Activated CD4-positive, alpha-beta T cell treated with anti-CD3 and anti-CD28 coated beads for 4 hours (primary cell): ENCODE measurements around the gene ITGB5.

Experiments used
- DNase-seq, 2 donors: peaks; one replicate each; pipeline ENCODE4 v3.0.0-alpha.2; 2020

The ITGB5 gene

DNA sequence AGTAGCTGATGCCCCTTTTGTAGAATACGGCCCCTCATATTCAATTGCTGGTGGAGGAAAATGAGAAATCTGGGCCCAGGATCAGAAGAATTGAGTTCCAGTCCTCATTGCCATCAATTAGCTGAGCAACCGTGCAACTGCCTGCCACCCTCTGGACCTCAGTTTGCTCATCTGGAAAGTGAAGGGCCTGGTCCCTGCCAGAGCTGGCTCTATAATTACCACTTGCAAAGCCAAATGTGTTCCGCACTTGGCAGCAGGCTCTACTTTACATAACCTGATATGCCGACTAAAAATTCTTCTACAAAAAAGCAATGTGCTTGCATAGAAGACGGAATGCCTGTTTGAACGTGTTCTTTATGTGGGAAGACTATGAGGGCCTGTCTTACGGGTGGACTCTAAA is 8.6 kb upstream of the ITGB5 start:
- no peak for DNase-seq

DNA sequence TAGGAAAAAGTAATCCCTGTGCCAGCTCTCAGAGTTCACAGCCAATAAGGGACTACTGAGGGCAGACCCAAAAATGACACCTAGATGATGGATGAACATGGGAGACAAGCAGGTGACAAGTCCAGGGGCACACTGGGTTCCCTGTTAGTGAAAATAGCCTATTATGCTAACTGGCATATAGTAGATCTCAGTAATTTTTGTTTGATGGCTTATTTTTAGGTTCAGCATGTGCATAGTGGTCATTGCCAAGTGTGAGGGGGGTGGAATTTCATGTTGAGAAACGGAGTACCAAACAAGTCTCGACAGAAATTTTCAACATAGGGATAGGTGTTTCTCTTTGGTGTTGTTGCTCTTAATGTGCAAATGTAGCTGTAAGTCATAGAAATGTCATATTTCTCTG is 6.4 kb upstream of the ITGB5 start:
- no peak for DNase-seq

DNA sequence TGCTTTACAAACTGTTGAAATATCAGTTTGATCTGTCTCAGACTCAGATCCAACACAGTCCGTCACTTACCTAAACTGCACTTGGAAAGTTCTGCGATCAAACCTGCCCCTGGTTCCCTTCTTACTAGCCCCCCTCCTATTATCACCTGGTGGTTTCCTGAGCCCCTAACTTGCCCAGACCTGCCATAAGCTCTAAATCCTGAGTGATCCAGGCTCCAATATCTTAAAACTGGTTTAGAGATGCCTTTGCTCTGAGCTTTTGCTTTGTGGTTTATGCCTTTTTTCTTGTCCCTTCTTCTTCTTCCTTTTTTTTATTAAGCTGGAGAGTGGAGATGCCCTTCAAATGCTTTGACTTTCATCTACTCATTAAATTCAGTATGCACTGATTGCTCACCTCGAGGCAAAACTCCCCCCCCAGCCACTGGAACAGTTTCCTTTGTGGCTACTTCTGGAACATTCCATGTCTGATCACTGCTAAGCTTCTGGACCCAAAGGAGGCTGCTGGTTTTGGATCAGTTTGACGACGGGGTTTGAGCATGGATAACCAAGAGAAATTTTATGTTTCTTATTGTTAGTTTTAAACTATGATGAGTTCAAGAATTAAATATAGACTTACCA is 3.5 kb upstream of the ITGB5 start:
- DNase-seq: no peak

DNA sequence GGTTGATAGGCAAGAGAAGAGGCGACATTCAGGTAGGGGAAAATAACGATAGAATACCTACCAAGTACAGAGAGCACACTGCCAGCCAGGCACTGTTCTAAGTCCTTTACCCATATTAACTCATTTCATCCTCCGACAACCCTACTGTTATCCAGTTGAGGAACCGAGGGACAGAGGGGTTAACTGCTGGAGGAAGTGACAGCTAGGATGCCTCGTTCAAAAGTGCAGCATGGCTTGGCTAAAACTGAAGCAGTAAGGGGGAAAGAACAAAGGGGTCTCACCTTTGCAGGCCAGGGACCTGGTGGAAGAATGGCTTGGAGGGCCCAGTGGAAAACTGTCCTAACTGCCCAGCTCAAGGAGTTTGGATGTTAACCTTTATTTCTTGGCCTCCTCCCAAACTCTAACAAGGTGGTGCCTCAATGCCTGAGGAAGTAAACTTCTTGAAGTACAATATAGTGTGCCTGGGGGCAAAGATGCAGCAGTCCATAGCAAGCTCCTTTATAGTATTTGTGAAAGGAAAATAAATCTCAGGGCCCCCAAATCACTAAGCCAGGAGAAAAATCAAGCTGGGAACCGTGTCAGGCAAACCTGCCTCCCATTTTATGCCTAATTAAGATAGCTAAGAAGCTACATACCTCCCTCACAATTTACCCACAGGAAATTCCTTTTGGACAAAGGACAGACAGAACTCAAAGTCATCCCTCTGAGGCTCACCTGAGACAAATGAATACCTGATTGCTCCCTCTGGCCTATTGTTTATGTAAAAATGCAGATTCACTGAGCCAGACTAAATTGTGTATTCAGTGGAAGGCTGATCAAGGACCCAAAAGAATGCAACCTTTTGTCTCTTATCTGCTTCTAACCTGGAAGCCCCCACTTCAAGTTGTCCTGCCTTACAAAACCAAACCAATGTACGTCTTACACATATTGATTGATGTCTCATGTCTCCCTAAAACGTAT is 1.6 kb upstream of the ITGB5 start:
- DNase-seq: no peak

DNA sequence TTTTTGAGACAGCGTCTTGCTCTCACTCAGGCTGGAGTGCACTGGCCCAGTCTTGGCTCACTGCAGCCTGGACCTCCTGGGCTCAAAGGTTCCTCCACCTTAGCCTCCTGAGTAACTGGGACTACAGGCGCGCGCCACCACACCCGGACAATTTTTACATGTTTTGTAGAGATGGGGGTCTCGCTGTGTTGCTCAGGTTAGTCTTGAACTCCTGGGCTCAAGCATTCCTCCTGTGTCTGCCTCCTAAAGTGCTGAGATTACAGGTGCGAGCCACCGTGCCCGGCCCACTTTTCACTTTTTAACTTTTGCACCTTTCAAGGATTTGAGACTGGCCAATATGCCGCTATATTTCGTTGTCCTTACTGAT is 750 bp upstream of the ITGB5 start:
- DNase-seq: no peak

DNA sequence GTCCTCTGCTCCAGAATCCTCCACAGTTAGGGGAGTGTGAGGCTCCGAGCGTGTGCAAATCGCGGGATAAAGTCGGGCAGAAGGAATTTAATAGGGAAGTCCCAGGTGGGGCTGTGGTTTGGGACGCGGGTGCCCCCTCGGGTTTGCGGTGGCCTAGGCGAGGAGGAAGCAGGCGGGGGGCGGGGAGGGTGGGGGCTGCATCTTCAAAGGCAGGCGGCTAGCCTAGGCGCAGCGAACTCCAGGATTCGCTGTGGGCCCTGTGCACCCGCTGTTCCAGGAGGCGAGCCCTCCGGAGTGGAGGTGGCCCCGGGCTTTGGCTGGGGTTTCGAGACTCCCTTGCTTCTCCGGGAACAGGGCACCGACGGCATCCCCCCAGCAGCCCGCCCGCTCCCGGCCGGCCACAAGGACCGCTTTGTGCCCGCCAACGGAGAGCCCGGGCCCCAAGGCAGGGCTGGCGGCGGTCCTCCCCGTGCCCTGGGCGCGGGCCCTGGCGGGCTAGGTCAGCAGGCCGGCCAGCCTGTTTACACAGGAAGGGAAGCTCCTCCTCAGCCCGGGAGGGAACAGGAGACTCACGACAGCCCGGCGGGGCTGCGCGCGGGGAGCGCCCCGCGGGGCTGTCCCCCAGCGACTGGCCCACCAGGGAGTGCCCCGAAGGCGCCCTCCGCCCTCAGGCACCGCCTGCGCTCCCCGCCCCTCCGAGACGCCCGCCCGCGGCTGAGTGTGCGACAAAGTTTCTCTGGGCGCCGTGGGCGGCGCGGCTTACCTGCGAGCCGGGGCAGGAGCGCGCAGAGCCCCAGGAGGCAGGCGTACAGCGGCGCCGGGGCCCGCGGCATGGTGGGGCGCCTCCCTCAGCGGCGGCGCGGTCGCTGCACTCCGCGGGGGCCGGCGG is 753 bp downstream of the ITGB5 start:
- DNase-seq: peak; percentile 30 to 42

DNA sequence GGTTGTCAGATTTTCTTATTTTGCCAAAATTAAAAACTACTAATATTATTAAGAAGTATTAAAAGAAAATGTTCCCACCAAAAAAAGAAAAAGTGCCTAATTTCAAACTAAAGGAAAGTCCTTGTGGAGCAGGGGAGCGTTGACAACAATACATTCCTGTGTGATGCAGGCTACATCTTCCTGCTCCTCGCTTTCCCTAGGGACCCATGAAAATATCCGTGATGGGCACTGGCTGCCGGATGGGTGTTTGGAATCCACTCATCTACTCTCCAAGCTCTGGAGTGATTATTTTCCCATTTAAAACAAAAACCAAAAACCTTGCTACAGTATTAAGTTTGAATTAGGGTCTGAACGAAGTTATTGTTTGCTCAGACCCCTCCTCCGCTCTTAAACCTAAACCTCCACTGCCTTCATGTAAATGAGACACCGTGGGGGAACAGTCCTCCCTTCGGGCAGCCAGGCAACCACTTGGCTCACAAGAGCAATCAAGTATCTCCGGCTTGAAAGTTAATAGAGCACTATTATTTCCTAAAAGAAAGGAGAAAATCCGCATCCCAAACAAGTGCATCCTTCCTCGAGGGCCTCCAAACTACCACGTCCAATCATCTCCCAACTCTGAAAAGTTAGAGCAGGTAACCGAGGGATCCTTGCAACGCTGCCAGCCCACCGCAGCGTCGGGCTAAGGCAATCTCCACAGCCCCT is 1.5 kb downstream of the ITGB5 start:
- DNase-seq: no peak

DNA sequence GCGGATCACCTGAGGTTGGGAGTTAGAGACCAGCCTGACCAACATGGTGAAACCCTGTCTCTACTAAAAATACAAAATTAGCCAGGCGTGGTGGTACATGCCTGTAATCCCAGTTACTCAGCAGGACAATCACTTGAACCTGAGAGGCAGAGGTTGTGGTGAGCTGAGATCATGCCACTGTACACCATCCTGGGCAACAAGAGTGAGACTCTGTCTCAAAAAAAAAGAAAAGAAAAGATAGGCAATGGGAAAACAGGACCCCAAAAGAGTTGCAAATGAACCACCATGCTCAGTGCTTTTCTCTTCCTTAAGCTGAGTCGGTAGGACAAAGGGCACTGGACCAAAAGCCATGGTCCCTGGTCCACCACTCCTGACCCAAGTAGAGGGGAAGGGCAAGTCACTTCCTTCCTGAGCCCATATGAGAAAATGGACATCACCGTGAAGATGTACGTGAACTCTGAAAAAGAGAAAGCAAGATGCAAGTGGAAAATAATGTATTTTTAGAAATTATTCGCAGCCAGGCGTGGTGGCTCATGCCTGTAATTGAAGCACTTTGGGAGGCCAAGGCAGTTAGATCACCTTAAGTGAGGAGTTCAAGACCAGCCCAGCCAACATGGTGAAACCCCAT is 2.6 kb downstream of the ITGB5 start:
- DNase-seq: no peak

DNA sequence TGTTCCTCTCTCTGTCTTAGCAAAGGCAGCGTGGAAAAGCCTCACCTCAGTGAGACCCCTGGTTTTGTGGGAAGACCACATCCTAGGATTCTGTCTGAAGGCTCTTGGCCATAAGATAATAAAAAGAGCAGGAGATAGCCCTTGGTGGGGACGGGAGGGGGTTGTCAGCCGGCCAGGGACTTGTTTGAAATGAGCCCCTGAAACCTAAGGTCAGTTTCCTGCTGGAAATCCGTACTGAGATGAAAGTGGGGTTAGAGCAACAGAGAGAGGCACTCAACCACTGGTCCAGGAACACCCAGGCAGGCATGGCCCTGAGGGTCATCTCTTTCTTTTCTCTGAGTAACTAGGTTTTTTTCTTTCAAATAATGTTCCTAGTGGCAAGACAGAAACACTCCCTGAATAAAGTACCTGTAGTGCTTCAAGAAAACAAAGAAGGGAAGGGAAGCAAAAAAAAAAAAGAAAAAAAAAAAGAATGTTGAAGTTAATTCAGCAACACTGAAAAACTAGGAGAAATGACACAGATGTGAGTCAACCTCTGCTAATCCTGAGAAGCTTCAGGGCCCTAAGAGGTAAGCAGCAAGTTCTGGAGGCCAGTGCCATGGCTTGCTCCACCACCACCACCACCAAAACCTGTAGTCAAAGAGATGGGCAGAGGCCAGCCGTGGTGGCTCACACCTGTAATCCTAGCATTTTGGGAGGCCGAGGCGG is 3.2 kb downstream of the ITGB5 start:
- DNase-seq: no peak

DNA sequence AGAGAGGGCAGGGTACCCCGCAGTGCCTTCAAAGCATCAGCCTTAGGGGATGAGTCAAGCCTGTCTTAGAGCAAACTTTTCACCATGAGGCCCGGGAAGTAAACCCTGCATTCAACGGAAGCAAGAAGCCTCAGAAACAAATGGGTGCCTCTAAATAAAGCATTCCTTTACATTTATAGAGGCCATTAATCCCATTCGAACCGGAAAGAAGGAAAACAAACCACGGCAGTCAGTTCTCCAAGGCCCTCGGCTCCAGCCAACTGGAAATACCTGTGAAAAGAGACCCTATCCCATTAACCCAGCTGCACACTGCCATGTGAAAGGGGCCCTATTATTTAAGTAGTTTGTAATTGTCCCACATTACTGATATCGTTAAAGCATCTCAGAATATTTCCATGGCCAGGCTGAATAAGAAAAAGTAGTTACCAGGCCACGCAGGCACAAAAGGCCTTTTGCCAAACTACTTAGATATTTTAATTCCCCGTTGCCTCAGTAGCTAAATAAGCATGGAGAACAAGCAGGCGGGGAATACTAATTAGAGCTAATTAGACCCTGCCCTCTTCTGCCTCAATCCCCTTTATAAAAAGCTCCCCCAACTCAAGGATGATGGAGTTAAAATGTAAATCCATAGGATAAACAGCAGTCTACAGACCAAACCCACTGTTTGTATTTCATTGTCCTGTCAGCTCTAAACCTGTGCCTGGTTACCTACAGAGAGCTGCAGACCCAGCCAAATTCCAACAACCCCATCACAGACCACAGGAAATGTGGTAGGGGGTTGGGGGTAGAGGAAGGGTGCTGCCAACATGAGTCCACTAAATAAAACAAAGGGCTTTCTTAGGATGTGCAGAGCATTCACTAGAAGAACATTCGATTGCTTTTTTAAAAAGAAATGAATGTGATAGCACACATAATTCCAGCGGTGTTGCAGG is 4.1 kb downstream of the ITGB5 start:
- no peak for DNase-seq

DNA sequence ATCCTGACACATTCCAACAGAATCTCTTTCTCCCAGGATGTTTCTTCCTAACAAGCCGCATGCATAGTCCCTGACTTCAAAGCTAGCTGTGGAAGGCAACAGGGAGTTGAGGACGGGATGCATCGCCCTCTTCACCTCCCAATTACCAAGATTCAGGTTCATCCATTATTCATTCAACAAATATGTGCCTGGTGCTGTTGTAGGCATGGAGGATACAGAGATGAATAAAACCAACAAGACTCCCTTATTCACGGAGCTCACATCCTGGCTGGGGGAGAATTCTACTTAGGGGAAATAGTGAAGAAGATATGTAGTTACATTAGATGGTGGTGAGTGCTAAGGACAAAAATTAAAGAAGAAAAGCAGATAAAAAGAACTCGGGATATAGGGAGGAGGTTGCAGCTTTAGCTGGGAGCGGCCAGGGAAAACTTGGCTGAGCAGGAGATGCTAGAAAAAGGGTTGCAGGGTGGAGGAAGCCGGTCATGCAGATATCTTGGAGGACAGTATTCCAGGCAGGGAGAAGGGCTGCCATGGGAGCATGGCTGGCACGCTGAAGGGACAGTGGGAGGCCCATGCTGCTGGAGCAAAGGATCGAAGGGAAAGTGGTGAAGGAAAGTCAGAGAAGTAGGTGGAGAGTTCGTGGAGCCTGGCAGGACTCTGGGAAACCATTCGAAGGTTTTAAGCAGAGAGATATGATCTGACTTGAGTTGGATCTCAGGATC is 5.0 kb downstream of the ITGB5 start:
- DNase-seq: no peak

DNA sequence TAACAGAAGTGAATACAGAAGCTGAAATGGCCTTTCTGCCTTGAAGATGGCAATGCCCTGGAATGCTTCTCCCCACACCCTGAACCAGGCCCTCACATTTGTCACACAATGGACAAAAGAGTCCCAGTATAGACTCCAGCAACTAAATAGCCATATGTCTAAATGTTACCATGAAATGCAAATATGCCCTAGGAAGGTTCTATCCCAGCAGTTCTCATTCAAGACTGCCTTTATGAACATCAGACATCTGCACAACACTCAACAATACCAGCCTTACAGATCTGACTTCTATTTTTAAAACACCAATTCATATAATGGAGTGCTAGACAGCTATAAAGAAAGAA is 7.9 kb downstream of the ITGB5 start:
- DNase-seq: no peak

DNA sequence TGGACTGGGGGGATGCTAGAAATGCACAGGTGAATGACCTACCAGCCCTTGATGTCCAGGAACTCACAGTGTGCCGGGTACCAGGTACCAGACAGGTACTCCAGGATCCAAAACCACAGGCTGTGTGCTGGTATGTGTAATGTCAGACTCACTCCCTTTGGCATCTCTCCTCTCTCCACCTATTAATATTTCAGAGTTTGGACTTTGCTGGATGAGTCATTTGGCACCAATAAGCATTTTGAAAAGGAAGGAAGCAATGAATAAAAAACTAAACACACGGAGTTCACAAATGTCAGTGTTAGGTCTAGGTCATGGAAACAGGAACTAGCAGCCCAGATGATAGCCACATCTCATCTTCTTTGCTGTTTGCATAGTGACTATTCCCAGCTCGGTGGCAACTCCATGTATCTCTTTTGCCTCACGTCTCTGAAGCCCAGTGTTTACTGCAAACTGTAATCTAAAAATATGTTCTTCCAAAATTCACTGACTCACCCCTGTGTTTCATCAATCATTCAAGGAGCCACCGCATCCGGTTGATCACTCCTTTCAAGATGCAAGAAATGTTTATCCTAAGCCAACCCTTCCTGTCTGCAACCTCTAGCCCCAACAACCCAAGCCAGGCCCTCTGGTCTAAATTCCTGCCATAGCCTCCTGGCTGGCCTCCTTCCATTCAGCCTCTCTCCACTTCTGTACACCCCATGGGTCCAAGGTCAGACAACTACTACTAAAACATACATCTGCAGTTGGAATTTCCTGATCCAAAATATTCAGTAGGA is 8.4 kb downstream of the ITGB5 start:
- no peak for DNase-seq

DNA sequence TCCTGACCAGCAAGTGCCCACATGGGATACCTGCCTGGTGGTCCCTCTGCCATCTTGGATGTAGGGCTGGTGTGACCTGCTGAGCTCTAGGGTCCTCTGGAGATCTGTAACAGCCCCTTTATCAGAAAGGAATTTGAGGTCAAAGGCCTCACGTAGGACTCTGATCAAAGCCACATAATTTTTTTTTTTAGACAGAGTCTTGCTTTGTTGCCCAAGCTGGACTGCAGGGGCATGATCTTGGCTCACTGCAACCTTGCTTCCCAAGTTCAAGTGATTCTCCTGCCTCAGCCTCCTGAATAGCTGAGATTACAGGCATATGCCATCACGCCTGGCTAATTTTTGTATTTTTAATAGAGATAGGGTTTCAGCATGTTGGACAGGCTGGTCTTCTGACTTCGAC is 9.5 kb downstream of the ITGB5 start:
- DNase-seq: no peak

DNA sequence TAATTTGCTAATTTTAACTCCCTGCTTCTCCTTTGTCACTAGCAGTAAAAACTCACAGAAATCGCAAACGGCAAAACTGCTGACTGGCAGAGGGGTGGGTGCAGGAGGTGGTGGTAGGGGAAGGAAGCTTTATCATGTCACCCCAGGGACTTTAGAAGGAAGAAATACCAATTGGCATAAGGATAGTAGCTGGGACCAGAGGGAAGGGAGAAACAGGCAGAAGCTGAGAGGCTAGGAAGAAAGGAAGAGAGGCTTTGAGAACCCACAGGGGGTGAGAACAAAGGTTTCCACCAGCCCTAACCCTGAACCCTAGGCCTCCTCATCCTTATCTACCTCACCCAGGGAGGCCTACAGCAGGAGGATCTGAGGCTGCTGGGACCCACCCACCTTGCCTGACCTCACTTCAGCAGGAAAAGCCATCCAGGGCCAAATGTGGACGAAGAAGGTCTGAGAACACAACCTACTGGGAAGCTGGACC is 10.7 kb downstream of the ITGB5 start:
- DNase-seq: no peak

DNA sequence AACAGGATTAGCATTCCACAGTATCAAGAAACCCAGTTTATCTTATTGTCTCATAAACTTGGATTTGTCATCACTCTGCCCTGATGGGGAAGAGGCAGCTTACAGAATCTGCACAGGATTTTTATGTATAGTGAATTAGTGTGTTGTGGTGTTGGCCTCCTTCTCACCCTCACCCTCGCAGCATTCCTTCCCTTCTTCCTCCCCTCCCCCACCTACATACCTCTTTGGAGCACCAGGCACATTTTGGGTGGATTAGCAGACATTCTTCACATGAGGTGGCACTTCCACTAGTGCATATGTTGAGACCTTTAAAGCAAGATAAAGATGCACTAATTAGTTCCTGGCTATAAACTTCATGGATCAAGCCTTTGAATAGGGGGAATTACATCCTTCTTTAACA is 13.9 kb downstream of the ITGB5 start:
- no peak for DNase-seq

DNA sequence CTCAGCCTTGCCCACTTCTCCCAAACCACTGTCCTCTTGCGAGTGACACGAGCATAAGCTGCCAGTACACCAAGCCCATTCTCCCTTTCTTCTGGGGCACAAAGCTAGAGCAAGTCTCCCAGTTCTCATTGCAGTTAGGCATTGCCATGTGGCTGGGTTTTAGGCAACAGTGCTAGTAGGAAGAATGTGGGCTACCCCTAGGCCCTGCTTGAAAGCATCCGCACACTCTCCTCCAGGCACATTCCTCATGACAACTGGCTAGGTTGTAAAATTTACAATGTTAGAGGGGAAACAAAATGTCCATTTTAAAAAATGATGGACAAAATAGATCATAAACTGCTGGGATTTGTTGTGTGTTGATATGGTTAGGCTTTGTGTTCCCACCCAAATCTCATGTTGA is 19.7 kb downstream of the ITGB5 start:
- no peak for DNase-seq

DNA sequence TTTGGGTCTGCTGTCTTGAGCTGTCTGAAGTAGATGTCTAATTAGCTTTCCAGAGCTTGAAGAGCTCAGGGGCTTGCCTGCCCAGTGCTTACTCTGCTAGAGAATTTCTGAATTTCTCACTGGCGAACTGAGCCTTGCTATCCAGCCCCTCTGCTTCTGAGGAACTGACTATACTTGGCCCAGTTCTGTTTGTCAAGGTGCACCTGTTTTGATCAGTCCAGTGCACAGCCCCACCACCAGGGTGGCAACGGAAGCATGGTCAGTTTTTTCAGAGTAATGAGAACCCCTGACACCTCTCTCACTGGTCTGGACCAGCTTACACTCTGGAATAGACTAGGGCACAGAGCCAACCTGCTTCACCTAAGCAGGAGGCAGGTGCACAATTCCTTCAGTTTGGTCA is 25.2 kb downstream of the ITGB5 start:
- DNase-seq: no peak

DNA sequence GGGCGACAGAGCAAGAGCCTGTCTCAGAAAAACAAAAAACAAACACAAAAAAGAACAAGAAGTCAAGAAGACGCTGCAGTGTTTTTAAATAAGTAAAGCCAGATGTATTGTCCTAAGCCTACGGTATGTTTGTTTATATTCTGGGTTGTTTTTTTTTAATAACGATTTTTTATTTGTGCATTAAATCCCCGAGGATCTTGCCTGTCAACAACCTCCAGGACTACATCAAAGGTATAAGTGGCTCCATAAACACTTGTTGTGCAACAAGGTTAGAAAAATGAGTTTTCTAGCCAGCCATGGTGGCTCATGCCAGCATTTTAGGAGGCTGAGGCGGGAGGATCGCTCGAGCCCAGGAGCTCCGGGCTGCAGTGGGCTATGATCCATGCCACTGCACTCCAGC is 26.1 kb downstream of the ITGB5 start:
- DNase-seq: no peak
